ENCODE data around the gene KCNMA1.

KCNMA1 gene

DNA sequence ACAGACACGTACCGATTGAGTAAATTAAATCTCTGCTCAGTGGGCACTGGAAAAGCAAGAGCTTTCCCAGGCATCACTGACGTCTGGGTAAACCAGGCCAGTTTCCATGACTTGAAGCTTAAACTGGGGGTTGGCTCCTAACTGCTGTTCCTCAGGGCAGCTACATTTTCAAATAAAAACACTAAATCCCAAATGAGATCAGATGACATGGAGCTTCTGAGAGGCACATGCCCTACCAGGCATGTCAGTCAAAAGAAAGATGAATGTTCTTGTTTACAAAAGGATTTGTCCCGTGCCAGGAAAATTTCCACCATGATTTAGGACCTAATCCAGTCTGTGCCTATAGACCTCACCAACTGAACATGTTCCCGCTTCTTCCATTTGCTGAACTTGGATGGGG is 220.2 kb downstream of the KCNMA1 start:
- Histone ChIP-seq H3K4me1 (ENCODE audit: control insufficient read depth in 2 of 2, insufficient read depth in 1 of 2, low read depth in 1 of 2, low read length in 2 of 2) (peaks cover 0 to 7% of the 10 kb centered on the region in 2 donors), H3K9me3 (replicated peaks in 1 of 2; ENCODE audit: control insufficient read depth in 2 of 2, insufficient read depth in 1 of 2, low read depth in 1 of 2, low read length in 2 of 2) (no peaks in the 10 kb centered on the region), H3K18ac (ENCODE audit: low read length) (no peak overlapping the region), H3K9ac (ENCODE audit: low read depth, low read length, poor library complexity) (no peak overlapping the region), H2BK12ac (ENCODE audit: low read length) (no peak overlapping the region), H2BK15ac (ENCODE audit: low read length) (no peak overlapping the region), H3K36me3 (replicated peaks in 1 of 2; ENCODE audit: control insufficient read depth in 2 of 2, insufficient read depth in 2 of 2, low read length in 2 of 2) (no peaks in the 10 kb centered on the region), H4K91ac (ENCODE audit: low read depth, low read length, poor library complexity) (no peak overlapping the region), H2BK120ac (ENCODE audit: low read depth, low read length) (no peak overlapping the region), H3K4me3 (ENCODE audit: low read length in 2 of 2) (no peak overlapping the region), H3K14ac (ENCODE audit: low read length) (no peak overlapping the region), H3K27me3 (ENCODE audit: control insufficient read depth in 3 of 3, insufficient read depth in 3 of 3, low read depth in 1 of 3, low read length in 3 of 3) (no peaks in the 10 kb centered on the region), H2AK5ac (ENCODE audit: low read depth, low read length) (no peak overlapping the region), H3K4ac (ENCODE audit: low read length) (no peak overlapping the region), H3K23ac (ENCODE audit: low read depth, low read length, poor library complexity) (no peak overlapping the region), H2AFZ (ENCODE audit: low read length) (no peak overlapping the region), H3K4me2 (ENCODE audit: insufficient read depth, low read length, poor library complexity, severe bottlenecking) (no peak overlapping the region), H4K8ac (ENCODE audit: low read depth, low read length) (no peak overlapping the region), H3K79me1 (ENCODE audit: low read depth, low read length) (no peaks in the 10 kb centered on the region), H2BK5ac (ENCODE audit: low read length) (no peak overlapping the region), H3K27ac (replicated peaks; ENCODE audit: low read length) (no peak overlapping the region)
- DNase-seq (ENCODE audit: low spot score), result no peak
- WGBS, 2 donors (ENCODE audit: extremely low coverage in 2 of 2, insufficient read length in 2 of 2, insufficient replicate concordance in 1 of 2), result no CpG with 5 or more reads among the region's 5 CpGs

DNA sequence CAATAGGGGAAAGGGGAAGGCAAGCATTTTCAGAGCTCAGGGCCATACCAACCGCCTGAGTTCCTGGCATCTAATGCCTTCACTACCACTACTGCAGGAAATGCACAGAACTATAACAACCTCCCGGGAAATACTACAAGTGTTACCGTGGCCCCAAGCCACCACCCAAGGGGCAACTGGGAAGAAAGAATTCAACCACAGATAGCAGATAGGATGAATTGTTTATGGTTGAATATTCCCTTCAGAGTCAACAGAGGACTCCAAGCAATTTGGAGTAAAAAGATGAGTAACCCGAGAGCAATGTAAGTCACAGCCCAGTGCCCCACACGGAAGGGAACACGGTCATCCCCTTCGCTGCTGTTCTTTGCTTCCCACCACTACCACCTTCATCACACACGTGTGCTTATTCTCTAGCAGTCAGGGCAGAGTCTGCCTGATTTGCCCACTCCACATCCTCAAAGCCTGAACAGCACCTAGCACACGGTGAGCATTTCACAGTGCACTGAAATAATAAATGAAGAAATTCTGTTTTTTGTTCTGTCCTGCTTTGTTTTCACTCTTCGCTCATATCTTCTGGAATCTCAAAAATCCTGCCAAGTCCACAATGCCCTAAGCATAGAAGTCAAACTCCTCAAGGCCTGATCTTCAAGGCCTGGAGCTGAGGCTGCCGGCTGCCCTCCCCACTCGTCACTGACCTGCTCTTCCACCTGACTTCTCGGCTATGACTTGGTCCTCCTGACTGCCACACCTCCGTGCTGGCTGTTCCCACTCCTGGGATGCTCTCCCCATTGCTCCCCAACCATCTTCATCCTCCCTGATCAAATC is 221.1 kb downstream of the KCNMA1 start:
- H3K79me1 ChIP-seq (ENCODE audit: low read depth, low read length), result no peaks in the 10 kb centered on the region
- H3K4me2 ChIP-seq (ENCODE audit: insufficient read depth, low read length, poor library complexity, severe bottlenecking), result no peak overlapping the region
- no peak overlapping the region for H3K23ac ChIP-seq (ENCODE audit: low read depth, low read length, poor library complexity)
- no peak overlapping the region for H2AK5ac ChIP-seq (ENCODE audit: low read depth, low read length)
- H4K8ac ChIP-seq (ENCODE audit: low read depth, low read length), result no peak overlapping the region
- H3K9ac ChIP-seq (ENCODE audit: low read depth, low read length, poor library complexity), result no peak overlapping the region
- DNase-seq (ENCODE audit: low spot score), result no peak
- H3K9me3 ChIP-seq (replicated peaks in 1 of 2; ENCODE audit: control insufficient read depth in 2 of 2, insufficient read depth in 1 of 2, low read depth in 1 of 2, low read length in 2 of 2), result no peaks in the 10 kb centered on the region
- no peak overlapping the region for H3K27ac ChIP-seq (replicated peaks; ENCODE audit: low read length)
- no peaks in the 10 kb centered on the region for H3K36me3 ChIP-seq (replicated peaks in 1 of 2; ENCODE audit: control insufficient read depth in 2 of 2, insufficient read depth in 2 of 2, low read length in 2 of 2)
- no peak overlapping the region for H3K18ac ChIP-seq (ENCODE audit: low read length)
- no peak overlapping the region for H3K14ac ChIP-seq (ENCODE audit: low read length)
- no peaks in the 10 kb centered on the region for H3K27me3 ChIP-seq (ENCODE audit: control insufficient read depth in 3 of 3, insufficient read depth in 3 of 3, low read depth in 1 of 3, low read length in 3 of 3)
- H3K4me3 ChIP-seq (ENCODE audit: low read length in 2 of 2), result no peak overlapping the region
- no peak overlapping the region for H2BK15ac ChIP-seq (ENCODE audit: low read length)
- peaks cover 0 to 7% of the 10 kb centered on the region in 2 donors for H3K4me1 ChIP-seq (ENCODE audit: control insufficient read depth in 2 of 2, insufficient read depth in 1 of 2, low read depth in 1 of 2, low read length in 2 of 2)
- no peak overlapping the region for H2BK12ac ChIP-seq (ENCODE audit: low read length)
- H2BK120ac ChIP-seq (ENCODE audit: low read depth, low read length), result no peak overlapping the region
- H4K91ac ChIP-seq (ENCODE audit: low read depth, low read length, poor library complexity), result no peak overlapping the region
- no peak overlapping the region for H3K4ac ChIP-seq (ENCODE audit: low read length)
- H2BK5ac ChIP-seq (ENCODE audit: low read length), result no peak overlapping the region
- no CpG with 5 or more reads among the region's 14 CpGs for WGBS, 2 donors (ENCODE audit: extremely low coverage in 2 of 2, insufficient read length in 2 of 2, insufficient replicate concordance in 1 of 2)
- no peak overlapping the region for H2AFZ ChIP-seq (ENCODE audit: low read length)

DNA sequence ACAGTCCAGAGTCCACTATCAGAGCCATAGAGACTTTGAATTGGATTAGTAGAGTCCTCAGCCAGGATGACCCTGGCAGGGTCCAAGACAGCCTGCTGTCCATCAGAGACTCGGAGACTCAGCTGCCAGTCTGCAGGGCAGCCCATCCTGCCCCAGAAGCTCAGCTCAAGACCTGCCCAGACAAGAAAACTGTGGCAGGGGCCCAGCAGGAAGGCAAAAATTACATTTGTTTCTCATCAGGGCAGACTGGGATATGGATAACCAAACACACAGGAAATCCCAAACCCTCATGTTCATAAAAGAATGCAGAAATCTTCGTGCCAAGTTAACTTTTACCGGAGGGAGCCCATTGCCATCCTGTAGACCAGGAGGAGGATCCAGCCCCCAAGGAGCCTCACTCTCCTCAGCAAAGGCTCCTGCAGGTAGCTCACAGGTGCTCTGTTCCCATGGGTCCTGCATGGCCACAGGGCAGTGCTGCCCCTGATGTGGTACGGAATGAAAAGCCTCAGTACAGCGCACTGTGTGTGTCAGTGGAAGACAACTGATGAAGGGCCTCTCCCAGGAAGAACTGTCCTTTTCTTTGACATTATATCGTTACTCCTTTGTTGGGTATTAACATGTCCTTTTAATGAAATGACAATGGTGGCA is 222.2 kb downstream of the KCNMA1 start:
- WGBS, 2 donors (ENCODE audit: extremely low coverage in 2 of 2, insufficient read length in 2 of 2, insufficient replicate concordance in 1 of 2), result no CpG with 5 or more reads among the region's 6 CpGs
- H2AK5ac ChIP-seq (ENCODE audit: low read depth, low read length), result no peak overlapping the region
- H3K36me3 ChIP-seq (replicated peaks in 1 of 2; ENCODE audit: control insufficient read depth in 2 of 2, insufficient read depth in 2 of 2, low read length in 2 of 2), result no peaks in the 10 kb centered on the region
- H3K9ac ChIP-seq (ENCODE audit: low read depth, low read length, poor library complexity), result no peak overlapping the region
- no peak overlapping the region for H3K4me3 ChIP-seq (ENCODE audit: low read length in 2 of 2)
- no peak for DNase-seq (ENCODE audit: low spot score)
- peaks cover 0 to 7% of the 10 kb centered on the region in 2 donors for H3K4me1 ChIP-seq (ENCODE audit: control insufficient read depth in 2 of 2, insufficient read depth in 1 of 2, low read depth in 1 of 2, low read length in 2 of 2)
- H3K9me3 ChIP-seq (replicated peaks in 1 of 2; ENCODE audit: control insufficient read depth in 2 of 2, insufficient read depth in 1 of 2, low read depth in 1 of 2, low read length in 2 of 2), result no peaks in the 10 kb centered on the region
- H3K14ac ChIP-seq (ENCODE audit: low read length), result no peak overlapping the region
- no peak overlapping the region for H2AFZ ChIP-seq (ENCODE audit: low read length)
- H4K91ac ChIP-seq (ENCODE audit: low read depth, low read length, poor library complexity), result no peak overlapping the region
- H3K79me1 ChIP-seq (ENCODE audit: low read depth, low read length), result no peaks in the 10 kb centered on the region
- no peak overlapping the region for H3K18ac ChIP-seq (ENCODE audit: low read length)
- no peak overlapping the region for H2BK12ac ChIP-seq (ENCODE audit: low read length)
- H3K4ac ChIP-seq (ENCODE audit: low read length), result no peak overlapping the region
- no peak overlapping the region for H2BK15ac ChIP-seq (ENCODE audit: low read length)
- no peak overlapping the region for H4K8ac ChIP-seq (ENCODE audit: low read depth, low read length)
- H3K27ac ChIP-seq (replicated peaks; ENCODE audit: low read length), result no peak overlapping the region
- H3K23ac ChIP-seq (ENCODE audit: low read depth, low read length, poor library complexity), result no peak overlapping the region
- H2BK120ac ChIP-seq (ENCODE audit: low read depth, low read length), result no peak overlapping the region
- no peak overlapping the region for H3K4me2 ChIP-seq (ENCODE audit: insufficient read depth, low read length, poor library complexity, severe bottlenecking)
- H3K27me3 ChIP-seq (ENCODE audit: control insufficient read depth in 3 of 3, insufficient read depth in 3 of 3, low read depth in 1 of 3, low read length in 3 of 3), result no peaks in the 10 kb centered on the region
- H2BK5ac ChIP-seq (ENCODE audit: low read length), result no peak overlapping the region

DNA sequence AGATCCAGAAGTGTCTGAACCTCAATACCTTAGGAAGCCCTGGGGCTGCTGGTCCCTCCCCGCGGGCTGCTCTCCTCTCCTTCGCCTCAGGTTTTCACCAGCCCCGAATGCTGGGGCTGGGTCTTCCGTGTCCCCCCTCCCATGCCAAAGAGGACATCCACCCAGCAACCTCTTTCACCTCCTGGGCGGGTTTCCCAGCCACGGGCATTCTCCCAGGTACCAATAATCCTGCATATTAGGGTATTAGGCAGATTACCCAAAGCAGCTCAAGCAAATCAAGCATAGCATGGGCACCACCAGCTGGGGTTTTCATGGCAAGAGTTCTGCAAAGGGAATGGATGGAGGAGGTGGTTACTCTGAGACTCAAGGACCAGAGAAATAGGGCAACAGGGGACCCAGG is 224.4 kb downstream of the KCNMA1 start:
- Histone ChIP-seq H3K9me3 (replicated peaks in 1 of 2; ENCODE audit: control insufficient read depth in 2 of 2, insufficient read depth in 1 of 2, low read depth in 1 of 2, low read length in 2 of 2) (no peaks in the 10 kb centered on the region), H3K4me2 (ENCODE audit: insufficient read depth, low read length, poor library complexity, severe bottlenecking) (no peak overlapping the region), H3K4me3 (ENCODE audit: low read length in 2 of 2) (no peak overlapping the region), H3K23ac (ENCODE audit: low read depth, low read length, poor library complexity) (no peak overlapping the region), H2BK15ac (ENCODE audit: low read length) (no peak overlapping the region), H3K4ac (ENCODE audit: low read length) (no peak overlapping the region), H2BK12ac (ENCODE audit: low read length) (no peak overlapping the region), H2BK120ac (ENCODE audit: low read depth, low read length) (no peak overlapping the region), H3K14ac (ENCODE audit: low read length) (no peak overlapping the region), H3K18ac (ENCODE audit: low read length) (no peak overlapping the region), H2BK5ac (ENCODE audit: low read length) (no peak overlapping the region), H2AK5ac (ENCODE audit: low read depth, low read length) (no peak overlapping the region), H4K8ac (ENCODE audit: low read depth, low read length) (no peak overlapping the region), H3K79me1 (ENCODE audit: low read depth, low read length) (no peaks in the 10 kb centered on the region), H3K4me1 (ENCODE audit: control insufficient read depth in 2 of 2, insufficient read depth in 1 of 2, low read depth in 1 of 2, low read length in 2 of 2) (peaks cover 0 to 5% of the 10 kb centered on the region in 2 donors), H3K27ac (replicated peaks; ENCODE audit: low read length) (no peak overlapping the region), H3K36me3 (replicated peaks in 1 of 2; ENCODE audit: control insufficient read depth in 2 of 2, insufficient read depth in 2 of 2, low read length in 2 of 2) (no peaks in the 10 kb centered on the region), H2AFZ (ENCODE audit: low read length) (no peak overlapping the region), H3K9ac (ENCODE audit: low read depth, low read length, poor library complexity) (no peak overlapping the region), H4K91ac (ENCODE audit: low read depth, low read length, poor library complexity) (no peak overlapping the region), H3K27me3 (ENCODE audit: control insufficient read depth in 3 of 3, insufficient read depth in 3 of 3, low read depth in 1 of 3, low read length in 3 of 3) (peaks cover 0 to 4% (median 0%) of the 10 kb centered on the region in 3 experiments)
- no peak for DNase-seq (ENCODE audit: low spot score)
- no CpG with 5 or more reads among the region's 7 CpGs for WGBS, 2 donors (ENCODE audit: extremely low coverage in 2 of 2, insufficient read length in 2 of 2, insufficient replicate concordance in 1 of 2)

All from neuronal stem cell (in vitro differentiated cells).